ENCODE measurements around the gene MT1E. TPM values are rescaled to one million over a fixed set of nuclear protein-coding genes. Genes with fewer than 3 reads are reported as not detected.
A peak's percentile ranks its signal among the peaks of the same experiment; 100 is the strongest.

Gene MT1E
- total RNA-seq, 1 experiment from 2014 or later: not detected

GRCh38 chr16:56637814-56638750 lies 12.5 kb downstream of the MT1E start, which contains the start of gene MT1A:
Gene MT1A, plus strand, starts transcription at chr16:56638666. Its CDS starts 73 bp downstream, at chr16:56638739.
- no peak for DNase-seq (ENCODE audit: low spot score)
- in situ Hi-C loops (cut with HindIII; ENCODE audit: low sequenced_read_pairs): no loop called here

GRCh38 chr16:56639045-56639444 lies 13.5 kb downstream of the MT1E start:
- DNase-seq (ENCODE audit: low spot score): no peak
- in situ Hi-C loops (cut with HindIII; ENCODE audit: low sequenced_read_pairs): no loop called here

GRCh38 chr16:56640076-56640475 lies 14.5 kb downstream of the MT1E start:
- in situ Hi-C loops (cut with HindIII; ENCODE audit: low sequenced_read_pairs): no loop called here

GRCh38 chr16:56641166-56641565 lies 15.6 kb downstream of the MT1E start:
- in situ Hi-C loops (cut with HindIII; ENCODE audit: low sequenced_read_pairs): no loop called here
- DNase-seq (ENCODE audit: low spot score): no peak

More at GRCh38 chr16:56640076-56640475, 14.5 kb downstream of the MT1E start:
- no peak for DNase-seq (ENCODE audit: low spot score)

- in situ Hi-C loops (cut with HindIII; ENCODE audit: low sequenced_read_pairs): no loop called here
- DNase-seq (ENCODE audit: low spot score): peak; percentile 38
These were observed 17.6 kb downstream of the MT1E start for GRCh38 chr16:56643080-56643778.

GRCh38 chr16:56643833-56644232 lies 18.3 kb downstream of the MT1E start:
- in situ Hi-C loops (cut with HindIII; ENCODE audit: low sequenced_read_pairs): no loop called here
- no peak for DNase-seq (ENCODE audit: low spot score)

GRCh38 chr16:56645311-56645710 lies 19.7 kb downstream of the MT1E start:
- in situ Hi-C loops (cut with HindIII; ENCODE audit: low sequenced_read_pairs): no loop called here
- DNase-seq (ENCODE audit: low spot score): no peak

GRCh38 chr16:56645838-56646237 lies 20.3 kb downstream of the MT1E start:
- in situ Hi-C loops (cut with HindIII; ENCODE audit: low sequenced_read_pairs): no loop called here
- DNase-seq (ENCODE audit: low spot score): no peak

- in situ Hi-C loops (cut with HindIII; ENCODE audit: low sequenced_read_pairs): no loop called here
- no peak for DNase-seq (ENCODE audit: low spot score)
These were observed 22.3 kb downstream of the MT1E start for GRCh38 chr16:56647641-56648431.

GRCh38 chr16:56649271-56649670 lies 23.7 kb downstream of the MT1E start:
- no peak for DNase-seq (ENCODE audit: low spot score)
- in situ Hi-C loops (cut with HindIII; ENCODE audit: low sequenced_read_pairs): no loop called here

- in situ Hi-C loops (cut with HindIII; ENCODE audit: low sequenced_read_pairs): loop anchor here (5.0 kb wide), 1 partner anchor 38 kb away; no protein-coding TSS in a partner anchor
- DNase-seq (ENCODE audit: low spot score): no peak
These were observed 24.2 kb downstream of the MT1E start for GRCh38 chr16:56649820-56650219.

GRCh38 chr16:56651586-56651985 lies 26.0 kb downstream of the MT1E start, which contains the start of gene MT1B:
Gene MT1B, plus strand, starts transcription at chr16:56651886. Its CDS starts 68 bp downstream, at chr16:56651954.
- DNase-seq (ENCODE audit: low spot score): no peak
- in situ Hi-C loops (cut with HindIII; ENCODE audit: low sequenced_read_pairs): loop anchor here (5.0 kb wide), 1 partner anchor 39 kb away; no protein-coding TSS in a partner anchor

- DNase-seq (ENCODE audit: low spot score): no peak
- in situ Hi-C loops (cut with HindIII; ENCODE audit: low sequenced_read_pairs): loop anchor here (5.0 kb wide), 1 partner anchor 40 kb away; no protein-coding TSS in a partner anchor
These were observed 27.0 kb downstream of the MT1E start for GRCh38 chr16:56652600-56652999.

- DNase-seq (ENCODE audit: low spot score): no peak
- in situ Hi-C loops (cut with HindIII; ENCODE audit: low sequenced_read_pairs): loop anchor here (5.0 kb wide), 1 partner anchor 41 kb away; no protein-coding TSS in a partner anchor
These were observed 27.6 kb downstream of the MT1E start for GRCh38 chr16:56653218-56653617.

GRCh38 chr16:56657555-56658326 lies 32.2 kb downstream of the MT1E start, which contains the start of gene MT1F:
Gene MT1F, plus strand, starts transcription at chr16:56657959. Its CDS starts 100 bp downstream, at chr16:56658059.
- in situ Hi-C loops (cut with HindIII; ENCODE audit: low sequenced_read_pairs): no loop called here
- peak; percentile 91 for DNase-seq (ENCODE audit: low spot score)

- no peak for DNase-seq (ENCODE audit: low spot score)
- in situ Hi-C loops (cut with HindIII; ENCODE audit: low sequenced_read_pairs): no loop called here
These were observed 32.8 kb downstream of the MT1E start for GRCh38 chr16:56658327-56658875.

GRCh38 chr16:56662357-56663354 lies 37.1 kb downstream of the MT1E start:
- in situ Hi-C loops (cut with HindIII; ENCODE audit: low sequenced_read_pairs): no loop called here
- no peak for DNase-seq (ENCODE audit: low spot score)

Data from G401 (cell line).